Activated naive CD8-positive, alpha-beta T cell treated with anti-CD3 and anti-CD28 coated beads, Interleukin-2, amount 10 ng/mL, durations not matched to agents 7 days and 5 days (primary cell): Measurements from ENCODE around the gene MYO15A. TPM values are rescaled to one million over a fixed set of nuclear protein-coding genes. Genes with fewer than 3 reads are reported as not detected.
"Not testable (repeated sequence)": the region's sequence is repeated elsewhere in the genome, so short reads cannot be mapped to it uniquely, and the experiment has no call there.

Experiments
- ATAC-seq: fragments of 150-1000 bp; cut with Tn5 transposase; one replicate; pipeline ENCODE4 v1.10.0; 2021; ENCODE audit warnings: low read depth, moderate library complexity
- POLR2A ChIA-PET: fragments of 350-600 bp; sonication (Branson Sonifier 250); formaldehyde crosslinking; loops from one replicate; lab custom pipeline; 2021; ENCODE audit warnings: antibody characterized with exemption; lab: Charles Lee
- DNase-seq: peaks from one replicate; pipeline ENCODE4 v3.0.0; 2021
- H3K27ac Mint-ChIP-seq: one replicate; pipeline ENCODE4 v1.8.0; 2022; ENCODE audit warnings: mild to moderate bottlenecking, mixed read lengths
- H3K27me3 Mint-ChIP-seq: one replicate; pipeline ENCODE4 v1.8.0; 2022; ENCODE audit warnings: mild to moderate bottlenecking, moderate library complexity, mixed read lengths
- H3K36me3 Mint-ChIP-seq: one replicate; pipeline ENCODE4 v1.8.0; 2021; ENCODE audit warnings: mild to moderate bottlenecking, mixed read lengths
- H3K4me1 Mint-ChIP-seq: one replicate; pipeline ENCODE4 v1.8.0; 2021; ENCODE audit warnings: mixed read lengths
- H3K4me3 Mint-ChIP-seq: one replicate; pipeline ENCODE4 v1.8.0; 2022; ENCODE audit warnings: mild to moderate bottlenecking, moderate library complexity, mixed read lengths
- H3K9me3 Mint-ChIP-seq: one replicate; pipeline ENCODE4 v1.8.0; 2021; ENCODE audit warnings: mixed read lengths
- total RNA-seq, 2 experiments: library from RNA; stranded (reverse); gene quantifications; one replicate each; pipeline ENCODE4 v1.2.3, GENCODE V29; 2021

Gene MYO15A
- total RNA-seq, 2 experiments from 2014 or later, result 1.0 TPM

GRCh38 chr17:18194394-18194793 lies 85.8 kb downstream of the MYO15A start:
- Mint-ChIP-seq H3K27ac (no peak overlapping the region), H3K4me1 (peaks cover 34% of the 10 kb centered on the region), H3K36me3 (peaks cover 22% of the 10 kb centered on the region), H3K4me3 (no peak overlapping the region), H3K9me3 (no peaks in the 10 kb centered on the region), H3K27me3 (no peaks in the 10 kb centered on the region)
- POLR2A ChIA-PET, result no interaction called here
- ATAC-seq, result no peak
- no peak for DNase-seq

- no peaks in the 10 kb centered on the region for H3K9me3 Mint-ChIP-seq
Observed at GRCh38 chr17:18194804-18195203, 86.2 kb downstream of the MYO15A start.

GRCh38 chr17:18195246-18195645 lies 86.7 kb downstream of the MYO15A start:
- POLR2A ChIA-PET, result interaction anchor here (0.5 kb wide), 1 partner anchor 173 kb away, joined by 3 read pairs; no protein-coding TSS in a partner anchor
- ATAC-seq (no peak), DNase-seq (no peak)
- peaks cover 22% of the 10 kb centered on the region for H3K36me3 Mint-ChIP-seq
- no peaks in the 10 kb centered on the region for H3K27me3 Mint-ChIP-seq
- H3K9me3 Mint-ChIP-seq, result no peaks in the 10 kb centered on the region
- peaks cover 28% of the 10 kb centered on the region for H3K4me1 Mint-ChIP-seq
- no peak overlapping the region for H3K4me3 Mint-ChIP-seq
- no peak overlapping the region for H3K27ac Mint-ChIP-seq

More at GRCh38 chr17:18194804-18195203, 86.2 kb downstream of the MYO15A start:
- DNase-seq (no peak), ATAC-seq (no peak)
- H3K4me3 Mint-ChIP-seq, result no peak overlapping the region
- H3K4me1 Mint-ChIP-seq, result peaks cover 30% of the 10 kb centered on the region
- H3K27ac Mint-ChIP-seq, result no peak overlapping the region
- peaks cover 22% of the 10 kb centered on the region for H3K36me3 Mint-ChIP-seq
- no peaks in the 10 kb centered on the region for H3K27me3 Mint-ChIP-seq
- POLR2A ChIA-PET, result interaction anchor here (0.5 kb wide), 1 partner anchor 173 kb away, joined by 3 read pairs; no protein-coding TSS in a partner anchor

- no peaks in the 10 kb centered on the region for H3K9me3 Mint-ChIP-seq
- peaks cover 22% of the 10 kb centered on the region for H3K36me3 Mint-ChIP-seq
- H3K27ac Mint-ChIP-seq, result peak overlapping the region; percentile 16
- no peaks in the 10 kb centered on the region for H3K27me3 Mint-ChIP-seq
- H3K4me3 Mint-ChIP-seq, result no peak overlapping the region
- peaks cover 23% of the 10 kb centered on the region for H3K4me1 Mint-ChIP-seq
- POLR2A ChIA-PET, result interaction anchor here (1.1 kb wide), 1 partner anchor 16 kb away, joined by 3 read pairs; no protein-coding TSS in a partner anchor
- no peak for DNase-seq
- no peak for ATAC-seq
Observed at GRCh38 chr17:18197535-18198194, 89.1 kb downstream of the MYO15A start.

- Mint-ChIP-seq H3K36me3 (peaks cover 21% of the 10 kb centered on the region), H3K27ac (peak overlapping the region; percentile 47), H3K27me3 (no peaks in the 10 kb centered on the region), H3K9me3 (no peaks in the 10 kb centered on the region), H3K4me1 (peaks cover 22% of the 10 kb centered on the region), H3K4me3 (no peak overlapping the region)
- ATAC-seq (no peak), DNase-seq (no peak)
- POLR2A ChIA-PET, result interaction anchor here (1.1 kb wide), 1 partner anchor 15 kb away, joined by 3 read pairs; no protein-coding TSS in a partner anchor
Observed at GRCh38 chr17:18198530-18198929, 90.0 kb downstream of the MYO15A start.

- Mint-ChIP-seq H3K9me3 (no peaks in the 10 kb centered on the region), H3K36me3 (peaks cover 11% of the 10 kb centered on the region), H3K4me3 (no peak overlapping the region), H3K4me1 (peaks cover 17% of the 10 kb centered on the region), H3K27ac (no peak overlapping the region), H3K27me3 (no peaks in the 10 kb centered on the region)
- POLR2A ChIA-PET, result no interaction called here
- no peak for ATAC-seq
- DNase-seq, result no peak
Observed at GRCh38 chr17:18201108-18201507, 92.6 kb downstream of the MYO15A start.

GRCh38 chr17:18203308-18203707 lies 94.8 kb downstream of the MYO15A start:
- no peak for ATAC-seq
- Mint-ChIP-seq H3K27me3 (no peaks in the 10 kb centered on the region), H3K4me1 (peaks cover 12% of the 10 kb centered on the region), H3K36me3 (peaks cover 6% of the 10 kb centered on the region), H3K27ac (no peak overlapping the region), H3K9me3 (no peaks in the 10 kb centered on the region), H3K4me3 (no peak overlapping the region)
- POLR2A ChIA-PET, result no interaction called here
- DNase-seq, result no peak

GRCh38 chr17:18205861-18206260 lies 97.3 kb downstream of the MYO15A start:
- ATAC-seq, result no peak
- no peak overlapping the region for H3K27ac Mint-ChIP-seq
- H3K36me3 Mint-ChIP-seq, result peaks cover 10% of the 10 kb centered on the region
- no peaks in the 10 kb centered on the region for H3K27me3 Mint-ChIP-seq
- DNase-seq, result no peak
- POLR2A ChIA-PET, result no interaction called here
- H3K4me1 Mint-ChIP-seq, result peaks cover 6% of the 10 kb centered on the region
- no peak overlapping the region for H3K4me3 Mint-ChIP-seq
- no peaks in the 10 kb centered on the region for H3K9me3 Mint-ChIP-seq

- POLR2A ChIA-PET, result no interaction called here
- H3K9me3 Mint-ChIP-seq, result no peaks in the 10 kb centered on the region
- no peak for ATAC-seq
- H3K27me3 Mint-ChIP-seq, result no peaks in the 10 kb centered on the region
- no peak overlapping the region for H3K4me3 Mint-ChIP-seq
- no peak for DNase-seq
- no peak overlapping the region for H3K27ac Mint-ChIP-seq
- H3K4me1 Mint-ChIP-seq, result peaks cover 4% of the 10 kb centered on the region
- H3K36me3 Mint-ChIP-seq, result peaks cover 10% of the 10 kb centered on the region
Observed at GRCh38 chr17:18206962-18207361, 98.4 kb downstream of the MYO15A start.

GRCh38 chr17:18208092-18208491 lies 99.5 kb downstream of the MYO15A start:
- no peak for ATAC-seq
- no peak for DNase-seq
- Mint-ChIP-seq H3K4me3 (no peak overlapping the region), H3K9me3 (no peaks in the 10 kb centered on the region), H3K4me1 (peaks cover 4% of the 10 kb centered on the region), H3K36me3 (peaks cover 10% of the 10 kb centered on the region), H3K27me3 (no peaks in the 10 kb centered on the region), H3K27ac (no peak overlapping the region)
- POLR2A ChIA-PET, result no interaction called here

- Mint-ChIP-seq H3K4me3 (no peak overlapping the region), H3K36me3 (peaks cover 9% of the 10 kb centered on the region), H3K4me1 (no peaks in the 10 kb centered on the region), H3K27ac (no peak overlapping the region), H3K27me3 (no peaks in the 10 kb centered on the region), H3K9me3 (no peaks in the 10 kb centered on the region)
- no peak for DNase-seq
- POLR2A ChIA-PET, result interaction anchor here (0.8 kb wide), 1 partner anchor 16 kb away, joined by 3 read pairs; no protein-coding TSS in a partner anchor
- ATAC-seq, result no peak
Observed at GRCh38 chr17:18213666-18214270, 105.2 kb downstream of the MYO15A start.

- DNase-seq, H3K27ac Mint-ChIP-seq, H3K36me3 Mint-ChIP-seq, H3K9me3 Mint-ChIP-seq, H3K4me3 Mint-ChIP-seq, H3K4me1 Mint-ChIP-seq, H3K27me3 Mint-ChIP-seq, ATAC-seq: not testable (repeated sequence)
- POLR2A ChIA-PET, result interaction anchor here (0.6 kb wide), 1 partner anchor 163 kb away, joined by 3 read pairs; no protein-coding TSS in a partner anchor
Observed at GRCh38 chr17:18216906-18217305, 108.3 kb downstream of the MYO15A start.

- peak; percentile 85 for ATAC-seq
- no peak overlapping the region for H3K27ac Mint-ChIP-seq
- H3K36me3 Mint-ChIP-seq, result peaks cover 1% of the 10 kb centered on the region
- H3K4me3 Mint-ChIP-seq, result no peak overlapping the region
- H3K9me3 Mint-ChIP-seq, result no peaks in the 10 kb centered on the region
- POLR2A ChIA-PET, result no interaction called here
- H3K27me3 Mint-ChIP-seq, result no peaks in the 10 kb centered on the region
- H3K4me1 Mint-ChIP-seq, result no peaks in the 10 kb centered on the region
- DNase-seq, result peak; percentile 79
Observed at GRCh38 chr17:18217412-18218015, 109.0 kb downstream of the MYO15A start.
